Karpas-422 (cell line): ENCODE data around the gene MARCHF3. TPM values are rescaled to one million over a fixed set of nuclear protein-coding genes. Genes with fewer than 3 reads are reported as not detected.

Experiments used
- DNase-seq: peaks from one replicate; pipeline ENCODE4 v3.0.0-alpha.2; 2015
- H2AFZ ChIP-seq: fragments of 200-600 bp; sonication (generic); 2 replicates; pipeline ENCODE4 v1.6.1; 2014; ENCODE audit warnings: antibody characterized with exemption, low read length, mixed read lengths
- H3K27ac ChIP-seq: fragments of 200-600 bp; sonication (generic); 2 replicates; pipeline ENCODE4 v1.5.1; 2014; ENCODE audit warnings: mild to moderate bottlenecking, low read length, moderate library complexity
- H3K27me3 ChIP-seq: fragments of 200-600 bp; sonication (generic); 2 replicates; pipeline ENCODE4 v1.6.1; 2014; ENCODE audit warnings: low read length, mixed read lengths
- H3K36me3 ChIP-seq: fragments of 200-600 bp; sonication (generic); 2 replicates; pipeline ENCODE4 v1.6.1; 2014; ENCODE audit warnings: low read length, mixed read lengths; ENCODE audit not compliant: insufficient read depth
- H3K4me1 ChIP-seq: fragments of 200-600 bp; sonication (generic); 2 replicates; pipeline ENCODE4 v1.6.1; 2014; ENCODE audit warnings: mild to moderate bottlenecking, low read length, mixed read lengths
- H3K4me2 ChIP-seq: fragments of 200-600 bp; sonication (generic); 2 replicates; pipeline ENCODE4 v1.6.1; 2014; ENCODE audit warnings: low read length, low read depth, mild to moderate bottlenecking; ENCODE audit not compliant: poor library complexity, severe bottlenecking
- H3K4me3 ChIP-seq: fragments of 200-600 bp; sonication (generic); 2 replicates; pipeline ENCODE4 v1.5.1; 2014; ENCODE audit warnings: mild to moderate bottlenecking, antibody characterized with exemption, low read length, mixed read lengths
- H3K79me2 ChIP-seq: fragments of 200-600 bp; sonication (generic); 2 replicates; pipeline ENCODE4 v1.6.1; 2014; ENCODE audit warnings: mild to moderate bottlenecking, low read length, mixed read lengths
- H3K9ac ChIP-seq: fragments of 200-600 bp; sonication (generic); 2 replicates; pipeline ENCODE4 v1.6.0; 2014; ENCODE audit warnings: low read length
- H3K9me2 ChIP-seq: fragments of 200-600 bp; sonication (generic), shearing (Covaris generic); replicated peaks from 2 replicates; pipeline ENCODE4 v1.6.0; 2014; ENCODE audit warnings: mild to moderate bottlenecking, low read length, moderate library complexity; ENCODE audit not compliant: insufficient read depth
- H3K9me3 ChIP-seq: fragments of 300-700, 200-600 bp; sonication (generic); 2 replicates; pipeline ENCODE4 v1.6.1; 2014; ENCODE audit warnings: low read length, mixed read lengths
- H4K20me1 ChIP-seq: fragments of 200-600 bp; sonication (generic); 2 replicates; pipeline ENCODE4 v1.6.1; 2014; ENCODE audit warnings: mild to moderate bottlenecking, antibody characterized with exemption, low read length, low read depth; ENCODE audit not compliant: insufficient read depth
- total RNA-seq: library from RNA; depleted of rRNA; stranded (reverse); fragments of >200 nt; shearing (Covaris generic); gene quantifications from 2 replicates; pipeline ENCODE4 v1.2.3, GENCODE V29; 2014; ENCODE audit warnings: low replicate concordance

MARCHF3 gene
- total RNA-seq, 1 experiment from 2014 or later: 0.56 TPM

GRCh38 chr5:126981701-126982100 is 48.7 kb downstream of the MARCHF3 start:
- H3K36me3 ChIP-seq: no peaks in the 10 kb centered on the region
- H3K9me2 ChIP-seq: no peaks in the 10 kb centered on the region
- no peaks in the 10 kb centered on the region for H3K79me2 ChIP-seq

GRCh38 chr5:126981222-126981621 is 49.1 kb downstream of the MARCHF3 start:
- Histone ChIP-seq H2AFZ (no peak overlapping the region), H3K4me2 (no peak overlapping the region), H3K36me3 (no peaks in the 10 kb centered on the region), H3K27ac (no peak overlapping the region), H3K9ac (no peak overlapping the region), H3K9me2 (no peaks in the 10 kb centered on the region), H3K27me3 (no peaks in the 10 kb centered on the region), H3K4me3 (no peak overlapping the region), H3K4me1 (no peaks in the 10 kb centered on the region), H4K20me1 (no peaks in the 10 kb centered on the region), H3K9me3 (no peaks in the 10 kb centered on the region), H3K79me2 (no peaks in the 10 kb centered on the region)
- DNase-seq: no peak

More at GRCh38 chr5:126981701-126982100, 48.7 kb downstream of the MARCHF3 start:
- Histone ChIP-seq H3K4me2 (no peak overlapping the region), H2AFZ (no peak overlapping the region), H3K27me3 (no peaks in the 10 kb centered on the region), H3K9ac (no peak overlapping the region), H4K20me1 (no peaks in the 10 kb centered on the region), H3K27ac (no peak overlapping the region), H3K4me3 (no peak overlapping the region), H3K4me1 (no peaks in the 10 kb centered on the region), H3K9me3 (no peaks in the 10 kb centered on the region)
- DNase-seq: no peak

GRCh38 chr5:126978258-126978657 is 52.1 kb downstream of the MARCHF3 start:
- Histone ChIP-seq H2AFZ (no peak overlapping the region), H3K9ac (no peak overlapping the region), H3K79me2 (no peaks in the 10 kb centered on the region)

GRCh38 chr5:126976520-126977172 is 53.7 kb downstream of the MARCHF3 start:
- no peak for DNase-seq
- Histone ChIP-seq H2AFZ (no peak overlapping the region), H3K79me2 (no peaks in the 10 kb centered on the region), H3K9me2 (no peaks in the 10 kb centered on the region), H3K9me3 (no peaks in the 10 kb centered on the region), H3K4me3 (no peak overlapping the region), H3K9ac (no peak overlapping the region), H3K27me3 (no peaks in the 10 kb centered on the region), H3K4me2 (no peak overlapping the region), H3K36me3 (no peaks in the 10 kb centered on the region), H4K20me1 (no peaks in the 10 kb centered on the region), H3K27ac (no peak overlapping the region), H3K4me1 (no peaks in the 10 kb centered on the region; the same call in 1 of the 2 replicates)

More at GRCh38 chr5:126978258-126978657, 52.1 kb downstream of the MARCHF3 start:
- no peaks in the 10 kb centered on the region for H4K20me1 ChIP-seq
- no peak overlapping the region for H3K4me2 ChIP-seq
- H3K36me3 ChIP-seq: no peaks in the 10 kb centered on the region
- DNase-seq: no peak
- no peaks in the 10 kb centered on the region for H3K4me1 ChIP-seq
- no peak overlapping the region for H3K4me3 ChIP-seq
- no peaks in the 10 kb centered on the region for H3K9me2 ChIP-seq
- H3K27me3 ChIP-seq: no peaks in the 10 kb centered on the region
- H3K27ac ChIP-seq: no peak overlapping the region
- H3K9me3 ChIP-seq: no peaks in the 10 kb centered on the region

GRCh38 chr5:126975796-126976195 is 54.6 kb downstream of the MARCHF3 start:
- H3K27me3 ChIP-seq: no peaks in the 10 kb centered on the region
- H3K9ac ChIP-seq: no peak overlapping the region
- H3K79me2 ChIP-seq: no peaks in the 10 kb centered on the region
- H3K9me2 ChIP-seq: no peaks in the 10 kb centered on the region
- no peak overlapping the region for H2AFZ ChIP-seq
- H3K4me1 ChIP-seq: no peaks in the 10 kb centered on the region; the same call in 1 of the 2 replicates
- no peaks in the 10 kb centered on the region for H3K9me3 ChIP-seq
- no peak for DNase-seq
- no peaks in the 10 kb centered on the region for H3K36me3 ChIP-seq
- no peak overlapping the region for H3K27ac ChIP-seq
- H3K4me2 ChIP-seq: no peak overlapping the region
- H3K4me3 ChIP-seq: no peak overlapping the region
- H4K20me1 ChIP-seq: no peaks in the 10 kb centered on the region

GRCh38 chr5:126973193-126973592 is 57.2 kb downstream of the MARCHF3 start:
- Histone ChIP-seq H3K79me2 (no peaks in the 10 kb centered on the region), H3K4me3 (no peak overlapping the region), H3K4me2 (no peak overlapping the region)

GRCh38 chr5:126972062-126972895 is 58.1 kb downstream of the MARCHF3 start:
- Histone ChIP-seq H4K20me1 (no peaks in the 10 kb centered on the region), H3K27ac (no peak overlapping the region), H3K4me1 (no peaks in the 10 kb centered on the region; the same call in 1 of the 2 replicates), H3K4me2 (no peak overlapping the region), H3K79me2 (no peaks in the 10 kb centered on the region), H3K9ac (no peak overlapping the region), H3K9me2 (no peaks in the 10 kb centered on the region), H2AFZ (no peak overlapping the region), H3K4me3 (no peak overlapping the region), H3K9me3 (no peaks in the 10 kb centered on the region), H3K27me3 (no peaks in the 10 kb centered on the region), H3K36me3 (no peaks in the 10 kb centered on the region)
- DNase-seq: peak; percentile 43

More at GRCh38 chr5:126973193-126973592, 57.2 kb downstream of the MARCHF3 start:
- DNase-seq: no peak
- H3K36me3 ChIP-seq: no peaks in the 10 kb centered on the region
- H3K9ac ChIP-seq: no peak overlapping the region
- no peaks in the 10 kb centered on the region for H3K27me3 ChIP-seq
- H3K9me3 ChIP-seq: no peaks in the 10 kb centered on the region
- H3K27ac ChIP-seq: no peak overlapping the region
- no peak overlapping the region for H2AFZ ChIP-seq
- H3K9me2 ChIP-seq: no peaks in the 10 kb centered on the region
- no peaks in the 10 kb centered on the region; the same call in 1 of the 2 replicates for H3K4me1 ChIP-seq
- H4K20me1 ChIP-seq: no peaks in the 10 kb centered on the region

- H3K9me3 ChIP-seq: no peaks in the 10 kb centered on the region
- DNase-seq: no peak
- H3K4me1 ChIP-seq: no peaks in the 10 kb centered on the region; the same call in 1 of the 2 replicates
- H3K4me2 ChIP-seq: no peak overlapping the region
- no peaks in the 10 kb centered on the region for H3K79me2 ChIP-seq
- no peaks in the 10 kb centered on the region for H3K9me2 ChIP-seq
- no peaks in the 10 kb centered on the region for H3K27me3 ChIP-seq
- H3K36me3 ChIP-seq: no peaks in the 10 kb centered on the region
- no peak overlapping the region for H3K4me3 ChIP-seq
- no peak overlapping the region for H2AFZ ChIP-seq
- H3K27ac ChIP-seq: no peak overlapping the region
- H4K20me1 ChIP-seq: no peaks in the 10 kb centered on the region
- H3K9ac ChIP-seq: no peak overlapping the region
These were observed 58.8 kb downstream of the MARCHF3 start for GRCh38 chr5:126971455-126972031.
